Upper lobe of right lung (tissue), 1 donor: ENCODE data around the gene MOV10L1. TPM values are rescaled to one million over a fixed set of nuclear protein-coding genes. Genes with fewer than 3 reads are reported as not detected.

Experiments used
- ATAC-seq: fragments of 200-7000 bp; cut with Tn5 transposase; one replicate; pipeline ENCODE4 v1.9.1; 2020; ENCODE audit warnings: mild to moderate bottlenecking, moderate library complexity
- DNase-seq: peaks from one replicate; pipeline ENCODE4 v3.0.0-alpha.2; 2020
- H3K27ac ChIP-seq: fragments of 200-600 bp; one replicate; pipeline ENCODE4 v1.8.0; 2022
- H3K27me3 ChIP-seq: fragments of 200-600 bp; one replicate; pipeline ENCODE4 v1.8.0; 2022; ENCODE audit warnings: mild to moderate bottlenecking
- H3K36me3 ChIP-seq: fragments of 200-600 bp; one replicate; pipeline ENCODE4 v1.8.0; 2022
- H3K4me1 ChIP-seq: fragments of 200-600 bp; one replicate; pipeline ENCODE4 v1.8.0; 2022
- H3K4me3 ChIP-seq: fragments of 200-600 bp; one replicate; pipeline ENCODE4 v1.8.0; 2022; ENCODE audit warnings: mild to moderate bottlenecking
- H3K9me3 ChIP-seq: fragments of 200-600 bp; one replicate; pipeline ENCODE4 v1.8.0; 2022
- CTCF ChIP-seq: fragments of 200-600 bp; IDR thresholded peaks from one replicate; pipeline ENCODE4 v1.8.0; 2022; ENCODE audit warnings: antibody characterized with exemption
- intact Hi-C: fragments of 100-400 bp; cut with DNase I; formaldehyde crosslinking; loops from one replicate; pipeline ENCODE4 v1.11.0; 2022
- total RNA-seq: library from RNA; stranded (reverse); fragmentation: NEBNext Ultra II Directional; extraction: Animal tissue kit (Norgen Biotek cat#: 25700); gene quantifications from one replicate; pipeline ENCODE4 v1.2.1, GENCODE V29; 2021
- donor health status: DM: no; HTN: yes; CAD: no; lungs with severe emphysema.

The MOV10L1 gene
- total RNA-seq, 1 donor from 2014 or later, result 1.2 TPM

GRCh38 chr22:50169181-50169759 is 79.5 kb downstream of the MOV10L1 start:
- ATAC-seq, result no peak
- H3K36me3 ChIP-seq, result no peaks in the 10 kb centered on the region
- H3K27me3 ChIP-seq, result peaks cover 9% of the 10 kb centered on the region
- H3K27ac ChIP-seq, result no peak overlapping the region
- no peak for TF ChIP-seq CTCF
- peak overlapping the region; percentile 39 for H3K4me3 ChIP-seq
- peaks cover 5% of the 10 kb centered on the region for H3K4me1 ChIP-seq
- DNase-seq, result no peak
- no peaks in the 10 kb centered on the region for H3K9me3 ChIP-seq
- intact Hi-C loops, result no loop called here

GRCh38 chr22:50169774-50170341 is 80.1 kb downstream of the MOV10L1 start:
- TF ChIP-seq CTCF, result no peak
- ATAC-seq (peak; percentile 44), DNase-seq (no peak)
- Histone ChIP-seq H3K36me3 (no peaks in the 10 kb centered on the region), H3K9me3 (no peaks in the 10 kb centered on the region), H3K27me3 (peaks cover 9% of the 10 kb centered on the region), H3K4me3 (peak overlapping the region; percentile 39), H3K27ac (no peak overlapping the region), H3K4me1 (peaks cover 5% of the 10 kb centered on the region)
- intact Hi-C loops, result no loop called here

- Histone ChIP-seq H3K9me3 (no peaks in the 10 kb centered on the region), H3K27ac (no peak within 1 kb of the TSS), H3K36me3 (no peaks in the 10 kb centered on the region), H3K4me1 (peaks cover 5% of the 10 kb centered on the region), H3K27me3 (peaks cover 9% of the 10 kb centered on the region), H3K4me3 (peak within 1 kb of the TSS; percentile 39)
- DNase-seq (no peak), ATAC-seq (no peak)
- TF ChIP-seq CTCF, result no peak
- intact Hi-C loops, result no loop called here
Measured at GRCh38 chr22:50170453-50171318, 80.9 kb downstream of the MOV10L1 start, which contains the start of gene PANX2. Gene PANX2 (plus strand): TSS chr22:50170731. CDS start chr22:50170731, 0 bp downstream.

DNA sequence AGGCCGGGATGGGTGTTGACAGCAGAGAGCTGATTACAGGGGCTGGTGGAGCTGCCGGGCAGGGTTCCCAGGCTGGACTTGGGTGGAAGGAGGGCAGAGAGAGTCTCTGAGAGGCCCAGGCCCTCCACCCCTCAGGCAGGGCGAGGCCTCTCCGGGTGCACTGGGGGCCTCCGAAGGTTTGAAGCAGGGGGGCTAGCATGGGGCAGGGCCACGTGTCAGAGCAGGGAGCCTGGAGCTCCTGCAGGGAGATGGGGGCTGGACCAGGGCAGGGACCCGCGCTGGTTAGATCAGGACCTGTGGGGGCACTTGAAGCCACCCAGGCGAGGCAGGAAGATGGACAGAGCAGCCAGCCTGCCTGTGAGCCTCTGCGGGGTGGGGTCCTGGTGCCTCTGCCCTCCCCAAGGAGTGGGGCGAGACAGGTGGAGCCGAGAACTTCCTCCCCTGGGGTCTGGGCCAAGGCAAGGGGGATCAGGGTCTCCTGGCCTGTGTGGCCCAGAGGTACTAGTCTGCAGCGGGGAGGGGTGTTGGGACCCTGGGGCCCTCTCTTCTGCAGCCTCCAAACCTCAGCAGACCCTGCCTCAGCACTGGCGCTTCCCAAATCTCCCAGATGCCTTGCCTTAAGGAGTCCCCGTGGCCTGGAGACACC is 81.6 kb downstream of the MOV10L1 start:
- no peaks in the 10 kb centered on the region for H3K36me3 ChIP-seq
- peaks cover 5% of the 10 kb centered on the region for H3K4me1 ChIP-seq
- peak overlapping the region; percentile 39 for H3K4me3 ChIP-seq
- intact Hi-C loops, result no loop called here
- H3K27me3 ChIP-seq, result peaks cover 9% of the 10 kb centered on the region
- no peak overlapping the region for H3K27ac ChIP-seq
- TF ChIP-seq CTCF, result no peak
- H3K9me3 ChIP-seq, result no peaks in the 10 kb centered on the region
- DNase-seq, result no peak
- peak; percentile 7 for ATAC-seq

DNA sequence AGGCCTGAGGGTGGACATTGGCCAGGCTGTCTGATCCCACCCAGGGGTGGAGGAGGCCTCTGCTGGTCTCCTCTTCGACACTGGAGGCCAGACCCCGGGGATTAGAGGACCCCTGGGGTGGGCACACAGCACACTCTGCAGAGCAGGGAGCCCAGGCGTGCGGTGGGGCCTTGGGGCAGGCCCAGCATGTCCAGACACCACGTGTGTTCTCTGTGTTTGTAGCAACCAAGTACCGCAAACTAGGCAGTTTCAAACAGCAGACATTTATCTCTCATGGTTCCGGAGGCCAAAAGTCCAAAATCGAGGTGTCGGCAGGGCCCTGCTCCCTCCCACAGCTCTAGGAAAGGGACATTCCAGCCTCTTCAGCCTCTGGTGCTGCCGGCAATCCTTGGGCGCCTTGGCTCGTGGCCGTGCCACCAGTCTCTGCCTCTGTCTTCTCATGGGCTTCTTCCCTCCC is 82.2 kb downstream of the MOV10L1 start:
- Histone ChIP-seq H3K27me3 (peaks cover 9% of the 10 kb centered on the region), H3K36me3 (no peaks in the 10 kb centered on the region), H3K4me1 (peaks cover 5% of the 10 kb centered on the region), H3K4me3 (no peak overlapping the region), H3K27ac (no peak overlapping the region), H3K9me3 (no peaks in the 10 kb centered on the region)
- TF ChIP-seq CTCF, result no peak
- intact Hi-C loops, result no loop called here
- ATAC-seq, result no peak
- DNase-seq, result no peak
